Measurements from ENCODE around the gene ATR.

DNA sequence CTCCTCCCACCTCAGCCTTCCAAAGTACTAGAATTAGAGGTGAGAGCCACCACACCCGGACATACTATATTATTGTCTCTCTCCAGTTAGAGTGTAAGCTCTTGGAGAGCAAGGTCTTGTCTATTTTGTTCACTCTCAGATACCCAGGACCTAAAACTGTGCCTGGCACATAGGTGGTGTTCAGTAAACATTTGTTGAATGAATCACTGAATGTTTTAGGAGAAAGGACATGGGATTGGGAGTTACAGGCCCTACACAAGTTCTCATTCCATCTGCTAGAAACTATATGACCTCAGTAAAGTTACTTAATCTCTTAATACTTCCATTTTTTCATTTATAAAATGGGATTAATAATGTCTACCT lies 1.5 kb upstream of the ATR start:
- TF ChIP-seq GATA2 (IDR thresholded peaks at IDR 0.05; ENCODE audit: low read depth, low read length) (no peak), GATA3 (IDR thresholded peaks at IDR 0.05; ENCODE audit: low read depth, low read length) (no peak)
